ENCODE data around the gene SCYGR2. TPM values are rescaled to one million over a fixed set of nuclear protein-coding genes. Genes with fewer than 3 reads are reported as not detected.

The SCYGR2 gene
- total RNA-seq, 3 donors from 2014 or later (not counting 1 experiment from before 2014, with no cell fraction given): not detected

- ATAC-seq: no peak
- H3K4me1 ChIP-seq (ENCODE audit: control insufficient read depth, insufficient read depth, low read length): no peaks in the 10 kb centered on the region
- H3K9me3 ChIP-seq (ENCODE audit: control insufficient read depth, insufficient read depth, low read length): no peaks in the 10 kb centered on the region
- no peak overlapping the region for H3K27ac ChIP-seq (ENCODE audit: low read length)
- no peak overlapping the region for H3K27ac Mint-ChIP-seq
- H3K27me3 Mint-ChIP-seq (ENCODE audit: low read depth in 2 of 2): peaks cover 0 to 4% of the 10 kb centered on the region in 2 donors
- H3K27me3 ChIP-seq (ENCODE audit: control insufficient read depth, insufficient read depth, low read length): peaks cover 2% of the 10 kb centered on the region
- no peaks in the 10 kb centered on the region for H3K4me1 Mint-ChIP-seq
- no peaks in the 10 kb centered on the region for H3K36me3 ChIP-seq (ENCODE audit: control insufficient read depth, insufficient read depth, low read length)
- no peaks in the 10 kb centered on the region for H3K36me3 Mint-ChIP-seq
- WGBS (ENCODE audit: insufficient coverage): 51% methylated on average over 2 of the region's 2 CpGs
- DNase-seq: no peak
- no peak overlapping the region for H3K4me3 ChIP-seq (ENCODE audit: low read length)
- H3K4me3 Mint-ChIP-seq: no peak overlapping the region
- intact Hi-C loops (cut with micrococcal nuclease): no loop called here
- no peaks in the 10 kb centered on the region for H3K9me3 Mint-ChIP-seq
- TF ChIP-seq CTCF (IDR thresholded peaks at IDR 0.05): no peak
Measured at GRCh38 chr2:227642656-227643055, 44.0 kb downstream of the SCYGR2 start.

- H3K36me3 ChIP-seq (ENCODE audit: control insufficient read depth, insufficient read depth, low read length): no peaks in the 10 kb centered on the region
Measured at GRCh38 chr2:227643990-227644551, 45.4 kb downstream of the SCYGR2 start.

More at GRCh38 chr2:227643990-227644551, 45.4 kb downstream of the SCYGR2 start:
- WGBS (ENCODE audit: insufficient coverage): 93% methylated on average over 5 of the region's 5 CpGs
- ATAC-seq: no peak
- Mint-ChIP-seq H3K4me1 (no peaks in the 10 kb centered on the region), H3K27me3 (ENCODE audit: low read depth in 2 of 2) (peaks cover 0 to 11% of the 10 kb centered on the region in 2 donors), H3K36me3 (no peaks in the 10 kb centered on the region), H3K4me3 (no peak overlapping the region), H3K9me3 (no peaks in the 10 kb centered on the region), H3K27ac (no peak overlapping the region)
- Histone ChIP-seq H3K27ac (ENCODE audit: low read length) (no peak overlapping the region), H3K4me1 (ENCODE audit: control insufficient read depth, insufficient read depth, low read length) (no peaks in the 10 kb centered on the region), H3K27me3 (ENCODE audit: control insufficient read depth, insufficient read depth, low read length) (peaks cover 2% of the 10 kb centered on the region), H3K4me3 (ENCODE audit: low read length) (no peak overlapping the region), H3K9me3 (ENCODE audit: control insufficient read depth, insufficient read depth, low read length) (no peaks in the 10 kb centered on the region)
- DNase-seq: no peak
- intact Hi-C loops (cut with micrococcal nuclease): no loop called here
- no peak for TF ChIP-seq CTCF (IDR thresholded peaks at IDR 0.05)

Other genes with a start within 250 kb of the SCYGR2 start
- gene TM4SF20, start 219.6 kb upstream of the SCYGR2 start, total RNA-seq: not detected
- not detected for gene SCYGR1, start 210.9 kb upstream of the SCYGR2 start, total RNA-seq
- 10 to 100 TPM; 65.0 to 71.6 (median 67.3) TPM for gene AGFG1, start 126.7 kb upstream of the SCYGR2 start, total RNA-seq
- gene SCYGR3, start 15.9 kb downstream of the SCYGR2 start, total RNA-seq: not detected
- not detected for gene SCYGR4, start 18.6 kb downstream of the SCYGR2 start, total RNA-seq
- not detected for gene SCYGR5, start 67.9 kb downstream of the SCYGR2 start, total RNA-seq
- gene SLC19A3, start 119.1 kb downstream of the SCYGR2 start, total RNA-seq: not detected
- not detected for gene SCYGR6, start 125.9 kb downstream of the SCYGR2 start, total RNA-seq
- not detected for gene SCYGR7, start 129.4 kb downstream of the SCYGR2 start, total RNA-seq
- gene SCYGR8, start 147.0 kb downstream of the SCYGR2 start, total RNA-seq: not detected
- gene CCL20, start 214.9 kb downstream of the SCYGR2 start, total RNA-seq: 1 to 10 TPM in 1 of 3 donors, not detected in 2; 2.0 TPM